Activated CD4-positive, alpha-beta T cell treated with anti-CD3 and anti-CD28 coated beads for 24 hours (primary cell): ENCODE results near the gene NRXN3.
"Not testable (repeated sequence)": the region's sequence is repeated elsewhere in the genome, so short reads cannot be mapped to it uniquely, and the experiment has no call there.

Source experiments
- DNase-seq, 2 donors: peaks; one replicate each; pipeline ENCODE4 v3.0.0-alpha.2; 2020; ENCODE audit warnings: low read depth in 2 of 2

Gene NRXN3

DNA sequence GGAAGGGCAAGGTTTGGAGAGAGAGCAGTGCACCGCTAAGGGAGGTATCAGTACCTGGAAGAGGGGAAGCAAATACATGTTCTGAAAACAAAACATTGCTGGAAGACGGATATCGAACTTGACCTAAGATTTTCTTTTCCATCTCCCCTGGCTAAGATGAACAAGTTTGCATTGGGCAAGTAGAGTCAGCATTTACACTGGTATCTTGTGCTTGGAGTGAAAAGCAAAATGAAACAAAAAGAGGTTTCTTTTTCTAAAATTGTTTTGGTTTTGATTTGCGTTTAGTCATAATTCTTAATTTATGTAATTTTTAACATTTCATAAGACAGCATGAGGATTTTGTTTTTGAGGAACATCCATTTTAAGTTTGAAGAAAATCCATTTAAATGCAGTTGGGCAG lies 881.6 kb downstream of the NRXN3 start:
- no peak for DNase-seq

DNA sequence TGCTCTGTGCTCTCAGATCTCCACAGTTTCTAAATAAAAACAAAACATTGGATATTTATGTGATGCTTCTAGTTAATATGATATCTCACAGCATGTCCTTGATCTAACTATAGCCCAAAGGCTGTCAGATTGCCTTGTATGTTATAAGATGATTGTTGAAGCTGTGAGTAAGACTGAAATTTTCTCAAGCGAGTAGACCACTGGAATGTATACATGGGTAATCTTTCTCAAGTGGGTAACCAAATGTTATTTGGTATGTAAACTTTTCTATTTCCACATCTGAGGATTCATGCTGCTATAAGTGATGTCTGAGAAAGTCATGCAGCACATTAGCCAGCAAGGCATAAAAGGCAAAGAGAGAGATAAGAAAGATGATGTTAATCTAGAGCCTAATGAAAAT lies 886.7 kb downstream of the NRXN3 start:
- no peak for DNase-seq

DNA sequence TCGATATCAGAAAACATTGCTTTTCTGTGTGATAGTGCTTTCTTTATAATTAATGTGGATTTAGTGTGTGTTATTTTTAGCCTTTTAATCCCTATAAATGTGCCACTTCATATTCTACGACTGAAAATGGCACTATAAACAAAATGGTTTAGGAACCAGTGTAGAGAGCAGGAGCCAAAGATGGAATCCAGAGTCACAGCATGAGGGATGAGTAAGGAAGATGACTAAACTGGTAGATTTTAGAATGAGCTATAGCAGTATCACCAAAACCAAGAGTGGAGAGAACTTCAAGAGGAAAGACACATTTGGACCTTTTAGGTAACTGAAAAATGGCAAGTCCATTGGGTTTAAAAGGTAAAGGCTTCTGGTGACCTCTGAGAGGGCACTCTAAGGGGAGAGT lies 887.2 kb downstream of the NRXN3 start:
- no peak for DNase-seq

GRCh38 chr14:79062226-79062625 lies 892.1 kb downstream of the NRXN3 start:
- no peak for DNase-seq

DNA sequence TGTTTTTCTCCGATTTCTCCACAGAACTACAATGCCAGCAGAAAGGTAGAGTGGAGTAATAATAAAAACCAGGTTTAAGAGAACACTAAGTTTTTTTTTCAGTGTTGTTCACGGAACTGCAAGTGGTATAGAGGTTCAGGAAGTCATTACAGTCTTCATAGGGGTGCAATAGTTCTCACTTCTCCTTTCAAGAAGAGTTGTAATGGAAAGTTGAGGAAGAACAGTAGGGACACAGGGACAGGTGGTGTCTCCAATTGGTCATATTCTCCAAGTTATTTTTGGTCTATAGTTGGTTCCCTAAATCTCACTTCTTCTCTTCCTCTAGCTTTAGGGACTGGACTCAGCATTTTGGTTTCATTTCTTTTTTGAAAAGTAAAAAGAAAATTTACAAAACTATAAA lies 894.0 kb downstream of the NRXN3 start:
- DNase-seq = no peak

DNA sequence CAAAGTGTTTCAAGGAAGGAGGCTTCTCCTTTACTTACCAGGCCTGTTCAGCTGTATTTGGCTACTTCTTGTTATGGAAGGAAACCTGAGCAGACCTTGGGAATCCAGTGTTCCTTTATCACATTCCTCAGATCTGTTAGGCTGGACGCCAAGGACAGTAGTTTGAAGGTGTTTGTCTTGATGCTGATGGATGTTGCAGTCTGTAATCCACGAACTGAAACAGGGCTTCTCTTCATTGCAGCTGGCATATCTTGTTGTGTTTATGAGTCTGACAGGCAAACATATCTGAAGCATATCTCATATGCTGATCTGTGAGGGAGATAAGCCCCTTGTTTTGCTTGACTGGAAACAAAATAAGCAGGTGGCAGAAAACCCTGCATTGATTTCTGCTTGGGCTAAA lies 904.3 kb downstream of the NRXN3 start:
- DNase-seq = no peak

- DNase-seq = no peak
These were observed 906.3 kb downstream of the NRXN3 start for GRCh38 chr14:79076428-79076827.

DNA sequence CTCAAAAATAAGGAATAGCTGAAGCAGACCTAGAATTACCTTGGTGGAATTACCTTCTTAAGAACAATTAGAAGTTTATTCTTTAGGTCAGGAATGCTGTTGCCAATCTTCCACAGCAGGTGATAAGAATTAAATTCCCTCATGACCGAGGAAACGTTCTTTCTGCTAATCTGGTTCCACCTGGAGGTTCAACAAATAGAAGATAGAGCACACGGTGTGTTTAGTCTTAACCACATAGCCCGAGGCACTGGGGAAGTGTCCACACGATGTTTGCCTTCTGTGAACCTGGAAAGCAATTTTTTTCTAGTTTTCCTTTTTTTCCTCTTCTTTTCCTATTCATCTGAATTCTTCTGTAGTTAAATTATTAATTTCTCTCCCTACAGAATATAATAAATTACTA lies 906.9 kb downstream of the NRXN3 start:
- no peak for DNase-seq

DNA sequence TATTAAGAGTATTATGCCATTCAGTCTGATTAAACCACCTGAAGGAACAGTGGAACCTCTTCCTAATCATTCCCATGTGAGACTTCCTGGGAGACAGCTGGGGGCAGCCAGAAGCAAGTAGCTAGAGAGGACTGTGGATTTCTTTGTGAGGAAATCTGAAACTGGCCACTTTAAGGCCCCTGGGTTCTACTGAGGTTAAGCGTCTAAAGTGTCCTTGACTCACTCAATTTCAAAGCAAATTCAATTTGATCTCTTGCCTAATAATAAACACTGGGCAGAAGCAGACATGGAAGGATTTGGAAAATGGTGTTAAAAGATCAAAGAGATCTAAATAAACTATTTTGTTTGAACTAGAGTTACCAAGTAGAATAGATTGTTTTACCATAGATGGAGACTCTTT lies 909.9 kb downstream of the NRXN3 start:
- no peak for DNase-seq

DNA sequence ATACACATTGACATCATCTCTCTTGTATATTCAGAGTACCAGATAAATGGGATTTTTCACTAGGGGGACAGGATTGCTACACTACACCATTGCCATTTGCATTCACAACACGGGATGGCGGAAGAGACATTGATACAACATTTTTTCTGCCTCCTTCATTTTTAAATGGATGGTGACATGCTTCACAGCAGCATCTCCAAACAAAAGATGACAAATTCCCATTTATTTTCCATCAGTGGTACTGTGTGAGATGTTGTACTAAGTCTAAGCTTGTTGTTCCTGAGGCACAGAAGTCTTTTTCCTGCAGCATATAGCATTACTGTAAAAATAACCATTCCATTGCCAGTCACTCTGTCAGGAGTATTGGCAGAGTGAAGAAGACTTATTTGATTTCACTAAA lies 912.7 kb downstream of the NRXN3 start:
- DNase-seq = no peak

DNA sequence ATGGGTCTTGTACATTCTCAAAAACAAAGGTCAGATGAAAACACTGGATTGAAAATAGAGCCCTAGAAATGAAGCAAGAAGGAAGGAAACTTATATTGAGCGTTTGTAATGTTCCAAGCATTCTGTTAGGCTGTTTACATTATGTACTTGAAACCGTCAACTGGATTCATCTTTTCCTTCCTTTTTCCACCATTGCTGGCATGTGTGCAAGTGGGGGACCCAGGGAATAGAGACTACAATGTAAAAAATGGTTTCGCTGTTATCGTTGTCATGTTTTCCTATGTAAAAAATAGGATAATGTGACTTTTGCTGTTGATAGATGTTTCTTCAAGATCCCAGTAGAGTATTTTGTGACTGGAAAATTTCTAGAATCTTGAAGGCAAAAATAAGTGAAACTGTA lies 913.2 kb downstream of the NRXN3 start:
- no peak for DNase-seq

GRCh38 chr14:79084861-79085260 lies 914.7 kb downstream of the NRXN3 start:
- no peak for DNase-seq

GRCh38 chr14:79089576-79089975 lies 919.4 kb downstream of the NRXN3 start:
- no peak for DNase-seq

DNA sequence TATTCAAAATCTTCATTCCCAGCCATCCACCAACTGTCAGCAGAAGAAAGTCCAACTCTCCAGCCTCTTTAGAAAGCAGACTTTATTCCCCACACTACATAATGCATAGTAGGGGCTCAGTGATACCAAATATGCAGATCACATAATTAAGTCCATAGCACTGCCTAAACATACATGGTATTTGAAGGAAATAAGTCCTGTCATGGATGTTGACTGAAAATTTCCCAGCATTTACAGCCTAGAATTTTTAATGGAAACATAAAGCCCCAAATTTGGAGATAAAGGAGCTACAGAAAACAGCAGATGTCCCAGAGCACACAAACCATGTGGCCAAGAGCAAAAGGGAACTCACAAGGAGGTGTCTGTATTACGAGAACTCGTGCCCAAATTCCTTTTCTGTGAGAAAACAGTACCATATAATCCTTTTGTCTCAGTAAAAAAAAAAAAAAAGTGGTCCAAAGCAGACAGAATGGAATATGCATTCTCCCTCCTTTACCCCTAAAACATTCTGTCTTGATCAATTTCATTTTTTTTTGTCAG lies 920.5 kb downstream of the NRXN3 start:
- no peak for DNase-seq

GRCh38 chr14:79091381-79091963 lies 921.3 kb downstream of the NRXN3 start:
- DNase-seq = no peak

DNA sequence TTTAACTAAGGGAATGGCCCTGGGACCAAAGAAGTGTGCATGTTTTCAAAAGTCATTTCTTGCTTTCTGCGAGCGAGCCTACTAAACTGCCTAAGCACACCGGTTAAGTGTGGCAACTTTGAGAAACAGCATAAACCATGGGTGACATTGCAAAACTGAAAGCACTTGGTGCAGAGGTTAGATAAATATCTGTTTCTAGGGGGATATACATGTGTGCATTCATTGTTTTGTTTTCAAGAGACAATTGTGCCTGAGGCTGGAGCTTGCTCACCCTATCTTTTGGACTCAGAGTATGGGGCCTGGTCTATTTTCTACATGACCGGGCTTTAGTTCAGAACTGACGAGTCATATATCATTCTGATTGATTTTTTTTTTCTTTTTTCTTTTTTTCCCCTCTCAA lies 923.4 kb downstream of the NRXN3 start:
- DNase-seq = no peak

GRCh38 chr14:79094951-79095350 lies 924.8 kb downstream of the NRXN3 start:
- no peak for DNase-seq

DNA sequence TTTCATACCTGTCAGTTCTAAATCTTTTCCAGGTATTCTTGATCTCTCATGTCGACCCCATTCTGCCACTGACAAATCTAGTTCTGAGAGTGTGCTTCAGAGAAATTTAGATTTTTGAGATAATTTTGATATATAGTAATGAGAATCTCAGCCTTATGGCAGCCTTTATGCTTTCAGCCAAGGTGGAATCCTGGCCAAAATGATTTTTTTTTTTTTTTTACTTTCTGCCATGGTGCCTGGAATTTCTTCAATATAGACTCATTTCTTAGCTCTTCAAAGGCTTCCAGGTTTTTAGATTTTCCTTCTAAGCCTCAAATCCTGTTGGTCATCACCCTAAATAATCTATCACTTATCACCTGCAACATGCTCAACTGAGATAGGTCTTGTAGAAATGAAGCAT lies 926.6 kb downstream of the NRXN3 start:
- no peak for DNase-seq

- no peak for DNase-seq
These were observed 928.2 kb downstream of the NRXN3 start for GRCh38 chr14:79098324-79098723.

GRCh38 chr14:79100578-79100977 lies 930.4 kb downstream of the NRXN3 start:
- DNase-seq = no peak

- no peak for DNase-seq
These were observed 931.2 kb downstream of the NRXN3 start for GRCh38 chr14:79101388-79101787.

DNA sequence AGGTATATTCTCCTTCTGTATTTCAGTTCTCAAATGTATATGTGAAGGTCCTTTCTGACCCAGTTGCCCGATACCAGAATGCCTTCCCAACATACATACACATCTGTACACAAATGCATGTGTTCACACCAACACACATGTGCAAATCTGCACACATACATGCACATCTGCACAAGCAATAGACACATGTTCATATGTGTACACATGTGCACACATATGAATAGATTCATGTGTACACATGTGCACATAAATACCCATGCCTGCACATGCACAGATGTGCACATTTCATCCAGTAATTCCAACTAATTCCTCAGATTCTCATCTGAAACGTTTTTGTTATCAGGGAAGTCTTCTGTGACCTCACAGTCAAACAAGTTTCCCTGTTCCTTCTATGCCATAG lies 933.6 kb downstream of the NRXN3 start:
- DNase-seq = no peak

GRCh38 chr14:79110564-79110963 lies 940.4 kb downstream of the NRXN3 start:
- DNase-seq = not testable (repeated sequence)

- no peak for DNase-seq
These were observed 941.9 kb downstream of the NRXN3 start for GRCh38 chr14:79111987-79112501.
